C4-2B (cell line): Measurements from ENCODE around the gene ASL.

Experiments
- CTCF ChIP-seq: fragments of 450-650 bp; conservative IDR thresholded peaks from 2 replicates; pipeline ENCODE4 v1.5.1; 2017; ENCODE audit warnings: mild to moderate bottlenecking
- ZFX ChIP-seq: fragments of 450-650 bp; IDR thresholded peaks from 2 replicates; pipeline ENCODE4 v1.6.1; 2017

- TF ChIP-seq CTCF (no peak), ZFX (no peak)
Observed at GRCh38 chr7:66075590-66076461, at the start of gene ASL.
